H1 (cell line): ENCODE data around the gene CXCL3. TPM values are rescaled to one million over a fixed set of nuclear protein-coding genes. Genes with fewer than 3 reads are reported as not detected.
A peak's percentile ranks its signal among the peaks of the same experiment; 100 is the strongest.

Experiments used
- CTCF ChIA-PET: fragments of 300-600 bp; sonication (Branson Sonifier 250); formaldehyde crosslinking; loops from one replicate; lab custom pipeline; 2021; ENCODE audit not compliant: partially characterized antibody; lab: Charles Lee
- POLR2A ChIA-PET: fragments of 300-600 bp; sonication (Branson Sonifier 250); formaldehyde crosslinking; loops from one replicate; lab custom pipeline; 2021; ENCODE audit warnings: inconsistent platforms; ENCODE audit not compliant: partially characterized antibody; lab: Charles Lee
- DNase-seq, 2 experiments: peaks; one replicate each; pipeline versions ENCODE4 v3.0.0 to v3.0.0-alpha.2; 2010 to 2022; ENCODE audit warnings: low spot score in 2 of 2, low read depth in 1 of 2, mixed read lengths in 1 of 2
- FAIRE-seq: peaks from 2 replicates; lab custom pipeline; 2011; peaks lifted over from hg19 to GRCh38; lab: Jason Lieb, UNC
- H2AFZ ChIP-seq: 2 replicates; pipeline ENCODE4 v1.8.1; 2012; ENCODE audit warnings: low read length, inconsistent platforms
- H2AK5ac ChIP-seq: 2 replicates; pipeline ENCODE4 v1.6.1; 2013; ENCODE audit warnings: low read depth, low read length
- H2BK120ac ChIP-seq: replicated peaks from 2 replicates; pipeline ENCODE3; 2013; ENCODE audit warnings: low read depth, low read length, inconsistent platforms
- H2BK12ac ChIP-seq: 2 replicates; pipeline ENCODE4 v1.6.1; 2013; ENCODE audit warnings: low read depth, low read length
- H2BK15ac ChIP-seq: 2 replicates; pipeline ENCODE4 v1.6.1; 2013; ENCODE audit warnings: low read length
- H2BK20ac ChIP-seq: 2 replicates; pipeline ENCODE4 v1.6.1; 2013; ENCODE audit warnings: low read length
- H2BK5ac ChIP-seq: 2 replicates; pipeline ENCODE4 v1.6.1; 2013; ENCODE audit warnings: low read depth, low read length
- H3K14ac ChIP-seq: 2 replicates; pipeline ENCODE4 v1.6.1; 2013; ENCODE audit warnings: inconsistent platforms; ENCODE audit not compliant: insufficient read length
- H3K18ac ChIP-seq: 2 replicates; pipeline ENCODE4 v1.6.1; 2013; ENCODE audit warnings: low read length; ENCODE audit errors: extremely low read depth
- H3K23ac ChIP-seq: 2 replicates; pipeline ENCODE4 v1.6.1; 2013; ENCODE audit warnings: inconsistent platforms; ENCODE audit not compliant: insufficient read length
- H3K23me2 ChIP-seq: 2 replicates; pipeline ENCODE4 v1.6.1; 2013; ENCODE audit warnings: low read depth, low read length
- H3K27ac ChIP-seq: 2 replicates; pipeline ENCODE4 v1.6.1; 2011; ENCODE audit warnings: low read depth, low read length, inconsistent platforms
- H3K27me3 ChIP-seq, 4 experiments: replicated peaks in 1 of 4; 1 replicate in 1 of 4; 2 replicates in 3 of 4; pipeline versions ENCODE4 v1.6.1 to v1.8.1; 2011 to 2013; ENCODE audit warnings: low read length in 3 of 4, mild to moderate bottlenecking in 3 of 4, inconsistent platforms in 2 of 4, mixed read lengths in 2 of 4, moderate library complexity in 1 of 4; ENCODE audit not compliant: control insufficient read depth in 3 of 4, insufficient read depth in 3 of 4; ENCODE audit errors: extremely low read depth in 1 of 4
- H3K36me3 ChIP-seq, 4 experiments: 2 replicates each; pipeline versions ENCODE4 v1.6.1 to v1.8.1; 2011 to 2013; ENCODE audit warnings: mild to moderate bottlenecking in 4 of 4, low read length in 3 of 4, moderate library complexity in 2 of 4, control low read depth in 1 of 4, inconsistent platforms in 1 of 4; ENCODE audit not compliant: insufficient read depth in 4 of 4, control insufficient read depth in 2 of 4
- H3K4ac ChIP-seq: replicated peaks from 2 replicates; pipeline ENCODE3; 2013; ENCODE audit warnings: low read length, low read depth, mixed read lengths, inconsistent platforms; ENCODE audit not compliant: insufficient read length
- H3K4me1 ChIP-seq, 4 experiments: replicated peaks in 1 of 4; 1 replicate in 1 of 4; 2 replicates in 3 of 4; pipeline versions ENCODE4 v1.6.1 to v1.8.1; 2011 to 2013; ENCODE audit warnings: low read length in 3 of 4, inconsistent platforms in 2 of 4, mixed read lengths in 1 of 4; ENCODE audit not compliant: insufficient read depth in 4 of 4, control insufficient read depth in 3 of 4
- H3K4me2 ChIP-seq, 2 experiments: 2 replicates each; pipeline versions ENCODE4 v1.6.1 to v1.8.1; 2011 to 2013; ENCODE audit warnings: low read depth in 2 of 2, low read length in 2 of 2, control low read depth in 1 of 2, inconsistent platforms in 1 of 2, mild to moderate bottlenecking in 1 of 2; ENCODE audit not compliant: insufficient read depth in 1 of 2
- H3K4me3 ChIP-seq, 4 experiments: fragments of 200-600, 300-600 bp in 1 of 4; sonication (generic), shearing (Covaris generic), sonication (Bioruptor Twin) in 1 of 4; 2 replicates each; pipeline versions ENCODE4 v1.5.1 to v1.8.1; 2011 to 2016; ENCODE audit warnings: low read length in 4 of 4, low read depth in 3 of 4, control low read depth in 2 of 4, inconsistent platforms in 2 of 4, mild to moderate bottlenecking in 2 of 4, mixed read lengths in 1 of 4, moderate library complexity in 1 of 4; ENCODE audit not compliant: insufficient read depth in 2 of 4; ENCODE audit errors: extremely low read depth in 1 of 4
- H3K56ac ChIP-seq: replicated peaks from 2 replicates; pipeline ENCODE3; 2013; ENCODE audit warnings: low read depth, mild to moderate bottlenecking, mixed read lengths, low read length, inconsistent platforms; ENCODE audit not compliant: insufficient read length
- H3K79me1 ChIP-seq: 2 replicates; pipeline ENCODE4 v1.6.1; 2013; ENCODE audit warnings: low read depth, low read length, control low read depth
- H3K79me2 ChIP-seq, 2 experiments: 2 replicates each; pipeline versions ENCODE4 v1.6.1 to v1.8.1; 2012 to 2013; ENCODE audit warnings: low read length in 2 of 2, mild to moderate bottlenecking in 2 of 2, inconsistent platforms in 1 of 2; ENCODE audit not compliant: insufficient read depth in 2 of 2, control insufficient read depth in 1 of 2
- H3K9ac ChIP-seq, 4 experiments: replicated peaks in 1 of 4; 1 replicate in 1 of 4; 2 replicates in 3 of 4; pipeline versions ENCODE4 v1.6.1 to v1.8.1; 2011 to 2013; ENCODE audit warnings: low read depth in 3 of 4, low read length in 3 of 4, control low read depth in 2 of 4, mild to moderate bottlenecking in 2 of 4, moderate library complexity in 2 of 4, inconsistent platforms in 1 of 4; ENCODE audit errors: extremely low read depth in 1 of 4
- H3K9me3 ChIP-seq, 2 experiments: 2 replicates each; pipeline versions ENCODE4 v1.6.1 to v1.8.1; 2012 to 2013; ENCODE audit warnings: mild to moderate bottlenecking in 2 of 2, moderate library complexity in 2 of 2, control low read depth in 1 of 2, inconsistent platforms in 1 of 2, low read depth in 1 of 2, low read length in 1 of 2, mixed read lengths in 1 of 2; ENCODE audit not compliant: insufficient read depth in 2 of 2
- H4K20me1 ChIP-seq, 2 experiments: replicated peaks in 1 of 2; 2 replicates each; pipeline versions ENCODE3 to v1.8.1; 2011 to 2013; ENCODE audit warnings: inconsistent platforms in 2 of 2, low read length in 2 of 2, mild to moderate bottlenecking in 1 of 2; ENCODE audit not compliant: insufficient read depth in 2 of 2, control insufficient read depth in 1 of 2
- H4K5ac ChIP-seq: 2 replicates; pipeline ENCODE4 v1.6.1; 2013; ENCODE audit warnings: low read length, low read depth, mixed read lengths, inconsistent platforms; ENCODE audit not compliant: insufficient read length
- H4K8ac ChIP-seq: 2 replicates; pipeline ENCODE4 v1.8.0; 2013; ENCODE audit warnings: mild to moderate bottlenecking, moderate library complexity, low read length, inconsistent platforms; ENCODE audit not compliant: insufficient read depth; ENCODE audit errors: extremely low read depth
- H4K91ac ChIP-seq: replicated peaks from 2 replicates; pipeline ENCODE3; 2013; ENCODE audit warnings: low read length, mixed read lengths, inconsistent platforms; ENCODE audit not compliant: insufficient read length
- BCL11A ChIP-seq, 2 experiments: IDR thresholded peaks; one replicate each; pipeline ENCODE4 v1.6.1; 2011; ENCODE audit warnings: low read depth in 2 of 2, low read length in 2 of 2, mild to moderate bottlenecking in 2 of 2
- BRCA1 ChIP-seq: IDR thresholded peaks from 2 replicates; pipeline ENCODE4 v1.6.1; 2012; ENCODE audit warnings: low read depth, low read length, improper control_type of control experiment
- CBX5 ChIP-seq: fragments of 300-800, 300-1000 bp; sonication (generic); IDR thresholded peaks from 2 replicates; pipeline ENCODE4 v1.7.1; 2016; ENCODE audit warnings: antibody characterized with exemption, low read length, low read depth
- GABPA ChIP-seq: IDR thresholded peaks from 2 replicates; pipeline ENCODE4 v1.6.1; 2011; ENCODE audit warnings: mild to moderate bottlenecking, low read length, moderate library complexity, borderline replicate concordance; ENCODE audit not compliant: insufficient read depth
- GTF2F1 ChIP-seq: IDR thresholded peaks from 2 replicates; pipeline ENCODE4 v1.6.1; 2012; ENCODE audit warnings: low read depth, low read length, improper control_type of control experiment, borderline replicate concordance
- JUND ChIP-seq: IDR thresholded peaks from 2 replicates; pipeline ENCODE4 v1.6.1; 2011; ENCODE audit warnings: mild to moderate bottlenecking, improper control_type of control experiment, low read length
- KDM1A ChIP-seq: fragments of 200-600, 300-600 bp; sonication (generic); IDR thresholded peaks from 2 replicates; pipeline ENCODE4 v1.7.1; 2016; ENCODE audit warnings: mild to moderate bottlenecking, low read length, borderline replicate concordance
- POLR2A ChIP-seq, 2 experiments: IDR thresholded peaks; 1 replicate in 1 of 2; 2 replicates in 1 of 2; pipeline ENCODE4 v1.6.1; 2011; ENCODE audit warnings: low read depth in 2 of 2, low read length in 2 of 2, mild to moderate bottlenecking in 2 of 2; ENCODE audit errors: control extremely low read depth in 1 of 2
- RAD21 ChIP-seq, 2 experiments: IDR thresholded peaks in 1 of 2; conservative IDR thresholded peaks in 1 of 2; 2 replicates each; pipeline ENCODE4 v1.6.1; 2011; ENCODE audit warnings: low read depth in 2 of 2, low read length in 2 of 2, improper control_type of control experiment in 1 of 2, inconsistent platforms in 1 of 2, mild to moderate bottlenecking in 1 of 2, moderate library complexity in 1 of 2
- RNF2 ChIP-seq: fragments of 200-900, 300-1000 bp; sonication (generic); IDR thresholded peaks from 2 replicates; pipeline ENCODE4 v1.7.1; 2016; ENCODE audit warnings: borderline replicate concordance, low read depth, mild to moderate bottlenecking, antibody characterized with exemption, low read length; ENCODE audit not compliant: poor library complexity, severe bottlenecking; ENCODE audit errors: missing control alignments
- SIX5 ChIP-seq: IDR thresholded peaks from 2 replicates; pipeline ENCODE4 v1.6.1; 2011; ENCODE audit warnings: mild to moderate bottlenecking, low read depth, low read length
- TBP ChIP-seq: IDR thresholded peaks from 2 replicates; pipeline ENCODE4 v1.6.1; 2011; ENCODE audit warnings: low read depth, low read length, improper control_type of control experiment
- polyA plus RNA-seq, 7 experiments: library from polyadenylated mRNA; depleted of rRNA in 3 of 7; stranded (reverse) in 5 of 7; unstranded in 2 of 7; fragments of >200 nt in 5 of 7; fragments of 200-250 nt in 2 of 7; gene quantifications; 1 replicate in 5 of 7; 2 replicates in 1 of 7; 4 replicates in 1 of 7; pipeline versions ENCODE4 v1.2.1 to v1.2.3, GENCODE V29; 2011 to 2013; ENCODE audit warnings: missing spikeins in 2 of 7, mixed read lengths in 2 of 7
- total RNA-seq: library from RNA; stranded (reverse); fragmentation: NEBNext Ultra II Directional; extraction: Animal tissue kit (Norgen Biotek cat#: 25700); gene quantifications from 2 replicates; pipeline ENCODE4 v1.2.1, GENCODE V29; 2021
- TF ChIP-seq, protein P1 (sequence below): IDR thresholded peaks from 2 replicates; pipeline ENCODE4 v1.6.1; 2011; ENCODE audit warnings: low read length, improper control_type of control experiment

CXCL3 gene
- total and polyA plus RNA-seq, 2 of the 8 experiments (the other 6 are each of a cell fraction or from before 2014, with no cell fraction given) = 3.1 to 5.2 TPM

DNA sequence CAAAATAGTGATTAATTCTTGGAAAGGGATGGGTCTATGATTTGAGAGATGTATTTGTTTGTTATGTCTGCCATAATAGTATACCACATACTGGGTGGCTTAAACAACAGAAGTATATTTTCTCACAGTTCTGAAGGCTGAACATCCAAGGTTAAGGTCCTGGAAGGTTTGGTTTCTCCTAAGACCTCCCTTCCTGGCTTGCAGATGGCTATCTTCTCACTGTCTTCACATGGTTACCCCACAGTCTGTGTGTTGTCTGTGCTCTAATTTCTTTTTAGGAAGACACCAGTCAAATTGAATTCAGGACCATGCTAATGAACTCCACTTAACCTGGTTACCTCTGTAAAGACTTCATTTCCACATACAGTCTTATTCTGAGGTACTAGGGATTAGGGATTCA lies 34.9 kb upstream of the CXCL3 start:
- H3K9ac ChIP-seq = no peak overlapping the region
- H3K23ac ChIP-seq = no peak overlapping the region
- ChIA-PET CTCF (no interaction called here), POLR2A (no interaction called here)
- FAIRE-seq (no peak), DNase-seq (no peak)
- peaks cover 0 to 7% of the 10 kb centered on the region in 2 experiments; a peak in 2 of 4 replicates for H3K9me3 ChIP-seq
- no peak overlapping the region for H2BK15ac ChIP-seq
- no peak overlapping the region for H3K4me3 ChIP-seq
- H3K36me3 ChIP-seq = no peaks in the 10 kb centered on the region
- TF ChIP-seq, protein P1, sequence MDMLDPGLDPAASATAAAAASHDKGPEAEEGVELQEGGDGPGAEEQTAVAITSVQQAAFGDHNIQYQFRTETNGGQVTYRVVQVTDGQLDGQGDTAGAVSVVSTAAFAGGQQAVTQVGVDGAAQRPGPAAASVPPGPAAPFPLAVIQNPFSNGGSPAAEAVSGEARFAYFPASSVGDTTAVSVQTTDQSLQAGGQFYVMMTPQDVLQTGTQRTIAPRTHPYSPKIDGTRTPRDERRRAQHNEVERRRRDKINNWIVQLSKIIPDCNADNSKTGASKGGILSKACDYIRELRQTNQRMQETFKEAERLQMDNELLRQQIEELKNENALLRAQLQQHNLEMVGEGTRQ = no peak
- TF ChIP-seq RNF2 (no peak), JUND (no peak), SIX5 (no peak), KDM1A (no peak), RAD21 (IDR thresholded peaks at IDR 0.05 in 1 of 2, conservative IDR thresholded peaks at IDR 0.05 in 1 of 2; ENCODE audit: low read depth in 2 of 2, low read length in 2 of 2) (no peak), GABPA (no peak), BRCA1 (no peak), CBX5 (no peak), BCL11A (IDR thresholded peaks at IDR 0.05; ENCODE audit: low read depth in 2 of 2, low read length in 2 of 2) (no peak), GTF2F1 (no peak), POLR2A (IDR thresholded peaks at IDR 0.05; ENCODE audit: control extremely low read depth in 1 of 2, low read depth in 2 of 2, low read length in 2 of 2) (no peak), TBP (no peak)
- no peak overlapping the region for H4K8ac ChIP-seq
- no peak overlapping the region for H3K56ac ChIP-seq
- no peak overlapping the region for H3K4me2 ChIP-seq
- no peak overlapping the region for H2AK5ac ChIP-seq
- no peaks in the 10 kb centered on the region for H3K23me2 ChIP-seq
- H4K91ac ChIP-seq = no peak overlapping the region
- peak overlapping the region; percentile 71; the same call in 1 of the 2 replicates for H2AFZ ChIP-seq
- no peaks in the 10 kb centered on the region for H3K79me2 ChIP-seq
- H4K20me1 ChIP-seq = no peaks in the 10 kb centered on the region
- no peaks in the 10 kb centered on the region for H3K27me3 ChIP-seq
- H2BK5ac ChIP-seq = no peak overlapping the region
- no peak overlapping the region for H3K14ac ChIP-seq
- no peak overlapping the region for H2BK12ac ChIP-seq
- H3K4me1 ChIP-seq = no peaks in the 10 kb centered on the region
- H3K27ac ChIP-seq = no peak overlapping the region
- H3K18ac ChIP-seq = no peak overlapping the region
- no peaks in the 10 kb centered on the region for H3K79me1 ChIP-seq
- no peak overlapping the region for H2BK120ac ChIP-seq
- no peak overlapping the region for H3K4ac ChIP-seq
- no peak overlapping the region for H4K5ac ChIP-seq
- no peak overlapping the region for H2BK20ac ChIP-seq
